Anterior cingulate cortex (tissue), 58 donors: ENCODE results near the gene FRS2.

Source experiments
- DNase-seq, 58 donors: peaks; one replicate each; lab custom pipeline; 2025; lab: John Stamatoyannopoulos, UW

The FRS2 gene

DNA sequence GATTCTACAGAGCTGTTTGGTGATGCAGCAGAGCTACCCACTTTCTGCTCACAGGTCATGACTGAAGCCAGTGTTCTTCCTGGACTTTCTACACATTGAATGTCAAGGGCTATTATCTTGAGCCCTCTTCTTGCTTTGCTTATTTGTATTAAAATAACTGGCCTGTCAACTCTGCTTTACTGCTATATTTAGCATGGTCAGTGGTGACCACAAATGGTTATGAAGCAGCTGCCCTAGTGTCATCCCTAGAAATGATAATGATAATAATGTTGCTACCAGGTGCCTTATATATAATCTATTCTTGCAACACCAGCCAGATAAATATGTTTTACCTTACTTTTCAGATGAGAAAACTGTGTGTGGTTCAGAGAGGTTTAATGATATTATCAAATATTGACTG is 143.2 kb downstream of the FRS2 start:
- no peak for DNase-seq

DNA sequence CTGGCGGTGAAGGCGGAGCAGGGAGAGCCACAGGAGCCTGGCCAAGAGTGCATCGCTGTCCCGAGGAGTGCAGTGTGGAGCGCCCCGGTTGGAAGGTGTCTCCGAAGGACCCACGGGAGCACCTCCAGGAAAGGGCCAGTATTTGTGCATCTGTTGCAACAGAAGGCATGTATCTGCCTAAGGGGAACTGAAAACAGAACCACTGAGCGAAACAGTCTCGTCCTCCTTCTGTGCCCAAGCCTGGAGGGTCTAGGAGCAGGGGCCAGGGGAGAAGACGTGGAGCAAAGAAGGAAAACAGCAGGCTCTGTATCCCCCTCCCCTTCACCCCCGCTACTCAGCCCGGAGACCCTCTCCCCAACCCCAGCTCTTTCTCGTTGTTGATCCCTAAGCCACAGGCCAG is 145.8 kb downstream of the FRS2 start:
- peak in 1 of 58 donors; percentile 4 for DNase-seq

DNA sequence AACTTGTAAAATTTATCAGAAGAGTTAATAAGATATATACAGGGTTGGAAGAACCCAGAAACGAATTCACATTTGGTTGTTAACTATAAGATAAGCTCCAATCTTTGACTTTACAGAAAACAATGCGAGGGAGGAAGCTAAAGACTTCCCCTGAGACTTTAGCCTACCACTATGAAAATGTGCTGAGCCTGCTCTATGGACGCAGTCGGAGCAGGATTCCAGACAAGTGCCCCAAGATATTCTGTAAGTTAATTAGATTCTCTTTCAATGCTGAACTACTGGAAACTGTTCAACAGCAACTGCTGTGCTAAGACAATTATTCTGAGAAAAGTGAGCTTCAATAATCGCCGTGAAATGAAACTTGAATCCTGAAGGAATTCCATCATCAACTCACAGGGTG is 148.9 kb downstream of the FRS2 start:
- no peak for DNase-seq

DNA sequence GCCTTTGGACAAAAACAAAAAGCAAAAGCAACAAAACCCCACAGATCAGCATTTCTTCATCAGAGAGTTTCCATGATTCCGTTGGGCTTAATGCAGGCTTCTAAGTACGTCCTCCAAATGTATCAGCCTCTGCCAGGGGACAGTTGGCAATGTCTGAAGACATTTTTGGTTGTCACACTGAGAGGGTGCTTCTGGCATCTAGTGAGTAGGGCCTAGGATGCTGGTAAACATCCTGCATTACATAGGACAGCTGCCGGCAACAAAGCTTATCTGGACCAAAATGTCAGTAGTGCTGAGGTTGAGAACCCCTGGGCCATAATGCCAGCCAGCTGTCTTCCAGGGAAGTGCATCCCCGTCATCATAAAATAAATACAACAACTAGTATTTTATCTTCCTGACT is 149.9 kb downstream of the FRS2 start:
- no peak for DNase-seq

DNA sequence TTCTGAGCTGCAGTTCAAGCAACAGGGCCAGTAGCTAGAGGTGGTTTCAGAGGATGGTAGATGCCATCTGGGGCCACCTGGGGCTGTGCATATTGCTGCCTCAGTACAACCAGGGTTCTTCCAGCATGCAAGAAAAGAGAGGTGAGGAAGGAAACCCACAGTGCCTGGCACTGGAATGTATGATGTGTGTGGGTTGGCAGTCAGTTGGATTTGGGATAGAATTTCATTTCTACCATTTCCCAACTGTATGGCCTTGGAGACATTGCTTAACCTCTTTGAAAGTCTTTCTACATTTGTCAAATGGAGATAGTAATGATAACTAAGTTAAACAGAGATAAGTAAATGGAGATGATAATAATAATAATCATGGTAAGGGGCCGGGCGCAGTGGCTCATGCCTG is 150.7 kb downstream of the FRS2 start:
- DNase-seq = no peak

DNA sequence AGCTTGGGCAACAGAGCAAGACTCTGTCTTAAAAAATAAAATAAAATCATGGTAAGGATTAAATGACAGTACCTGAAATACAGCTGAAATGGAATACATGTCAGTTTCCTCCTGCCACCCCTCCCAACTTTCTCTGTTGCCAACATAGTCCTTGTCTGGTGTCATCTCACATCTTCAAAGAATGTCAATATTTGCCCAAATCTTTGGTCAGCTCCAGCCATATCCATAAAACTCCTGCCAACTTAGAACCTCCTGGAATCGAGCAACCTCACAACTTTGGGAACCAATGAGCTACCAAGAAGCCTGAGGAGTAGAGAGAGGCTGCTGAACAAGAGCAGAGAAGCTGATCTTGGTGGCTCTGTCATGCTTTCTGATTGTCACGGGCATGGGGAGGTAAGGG is 151.4 kb downstream of the FRS2 start:
- DNase-seq = no peak

GRCh38 chr12:69623970-69624369 is 153.8 kb downstream of the FRS2 start:
- DNase-seq = peak in 9 of 58 donors; percentile 2 to 22 (median 4)

DNA sequence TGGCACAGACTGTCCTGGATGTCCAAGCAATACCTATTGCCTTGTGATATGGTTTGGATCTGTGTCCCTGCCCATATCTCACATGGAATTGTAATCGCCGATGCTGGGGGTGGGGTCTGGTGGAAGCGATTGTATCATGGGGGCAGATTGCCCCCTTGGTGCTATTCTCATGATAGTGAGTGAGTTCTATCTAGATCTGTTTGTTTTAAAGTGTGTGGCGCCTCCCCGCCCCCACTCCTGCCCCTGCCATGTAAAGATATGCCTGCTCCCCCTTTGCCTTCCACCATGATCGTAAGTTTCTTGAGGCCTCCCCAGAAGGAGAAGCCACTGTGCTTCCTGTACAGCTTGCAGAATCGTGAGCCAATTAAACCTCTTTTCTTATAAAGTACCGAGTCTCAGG is 157.3 kb downstream of the FRS2 start:
- DNase-seq = no peak
